Endothelial cell of umbilical vein (primary cell): ENCODE measurements around the gene AKAP1. TPM values are rescaled to one million over a fixed set of nuclear protein-coding genes. Genes with fewer than 3 reads are reported as not detected.

Experiments
- BruUV-seq: library from RNA; stranded (reverse); fragments of 400-500 nt; replicated peaks from 2 replicates; lab custom pipeline; 2021; lab: Mats Ljungman, UMichigan
- CTCF ChIA-PET: fragments of 300-600, 350-600 bp; sonication (Branson Sonifier 250); formaldehyde crosslinking; loops from one replicate; lab custom pipeline; 2021; ENCODE audit warnings: antibody characterized with exemption, inconsistent platforms; lab: Charles Lee
- POLR2A ChIA-PET: fragments of 300-600, 350-600 bp; sonication (Branson Sonifier 250); formaldehyde crosslinking; loops from one replicate; lab custom pipeline; 2021; ENCODE audit warnings: antibody characterized with exemption, inconsistent platforms; lab: Charles Lee
- DNase-seq: peaks from one replicate; pipeline ENCODE4 v3.0.0-alpha.2; 2011; ENCODE audit warnings: low read depth, low spot score
- FAIRE-seq: peaks from 2 replicates; lab custom pipeline; 2011; peaks lifted over from hg19 to GRCh38; lab: Jason Lieb, UNC
- H2AFZ ChIP-seq: 2 replicates; pipeline ENCODE4 v1.6.0; 2012; ENCODE audit warnings: low read depth, low read length, control low read depth, inconsistent platforms
- H3K27ac ChIP-seq: 2 replicates; pipeline ENCODE4 v1.5.1; 2011; ENCODE audit warnings: low read depth, mild to moderate bottlenecking, control low read depth, low read length, moderate library complexity; ENCODE audit not compliant: insufficient read depth
- H3K27me3 ChIP-seq, 2 experiments: 2 replicates each; pipeline versions ENCODE4 v1.6.0 to v1.6.1; 2011; ENCODE audit warnings: low read length in 2 of 2, mixed read lengths in 1 of 2; ENCODE audit not compliant: control insufficient read depth in 2 of 2, insufficient read depth in 2 of 2
- H3K36me3 ChIP-seq, 2 experiments: 2 replicates in 1 of 2; 3 replicates in 1 of 2; pipeline ENCODE4 v1.5.1; 2011; ENCODE audit warnings: low read length in 2 of 2, mild to moderate bottlenecking in 1 of 2, moderate library complexity in 1 of 2; ENCODE audit not compliant: control insufficient read depth in 2 of 2, insufficient read depth in 2 of 2; ENCODE audit errors: extremely low read depth in 1 of 2
- H3K4me1 ChIP-seq: 3 replicates; pipeline ENCODE4 v1.5.1; 2011; ENCODE audit warnings: mild to moderate bottlenecking, low read length; ENCODE audit not compliant: control insufficient read depth, insufficient read depth; ENCODE audit errors: extremely low read depth
- H3K4me2 ChIP-seq: 2 replicates; pipeline ENCODE4 v1.6.1; 2011; ENCODE audit warnings: low read length, control low read depth, mixed read lengths; ENCODE audit not compliant: insufficient read depth
- H3K4me3 ChIP-seq, 3 experiments: fragments of 200-600 bp in 1 of 3; sonication (generic), shearing (Covaris generic) in 1 of 3; replicated peaks in 1 of 3; 2 replicates each; pipeline ENCODE4 v1.5.1; 2011 to 2016; ENCODE audit warnings: control low read depth in 3 of 3, low read length in 3 of 3, mild to moderate bottlenecking in 2 of 3, inconsistent platforms in 1 of 3, low read depth in 1 of 3, moderate library complexity in 1 of 3; ENCODE audit not compliant: insufficient read depth in 1 of 3
- H3K79me2 ChIP-seq: 2 replicates; pipeline ENCODE4 v1.6.0; 2012; ENCODE audit warnings: low read length, inconsistent platforms; ENCODE audit not compliant: control insufficient read depth, insufficient read depth
- H3K9ac ChIP-seq: replicated peaks from 2 replicates; pipeline ENCODE3; 2011; ENCODE audit warnings: low read length, control low read depth; ENCODE audit not compliant: insufficient read depth; ENCODE audit errors: extremely low read depth
- H3K9me1 ChIP-seq: replicated peaks from 3 replicates; pipeline ENCODE4 v1.6.0; 2011; ENCODE audit warnings: mild to moderate bottlenecking, low read length; ENCODE audit not compliant: control insufficient read depth, insufficient read depth; ENCODE audit errors: extremely low read depth
- H3K9me3 ChIP-seq: replicated peaks from 2 replicates; pipeline ENCODE4 v1.5.1; 2012; ENCODE audit warnings: low read length, inconsistent platforms; ENCODE audit not compliant: control insufficient read depth, insufficient read depth
- H4K20me1 ChIP-seq: replicated peaks from 2 replicates; pipeline ENCODE3; 2011; ENCODE audit warnings: mild to moderate bottlenecking, low read length; ENCODE audit not compliant: control insufficient read depth, insufficient read depth; ENCODE audit errors: extremely low read depth
- CTCF ChIP-seq, 2 donors: IDR thresholded peaks; 1 replicate in 1 of 2; 2 replicates in 1 of 2; pipeline ENCODE4 v1.5.1; 2011; ENCODE audit warnings: low read length in 2 of 2, mild to moderate bottlenecking in 2 of 2, moderate library complexity in 2 of 2, control low read depth in 1 of 2, inconsistent platforms in 1 of 2, low read depth in 1 of 2; ENCODE audit not compliant: insufficient read depth in 1 of 2; ENCODE audit errors: extremely low read depth in 1 of 2
- EZH2 ChIP-seq: IDR thresholded peaks from 2 replicates; pipeline ENCODE4 v1.6.1; 2012; ENCODE audit warnings: borderline replicate concordance, low read depth, mild to moderate bottlenecking, moderate library complexity, low read length, inconsistent platforms; ENCODE audit not compliant: severe bottlenecking
- FOS ChIP-seq: IDR thresholded peaks from 2 replicates; pipeline ENCODE4 v1.6.1; 2011; ENCODE audit warnings: mild to moderate bottlenecking, low read length, moderate library complexity, borderline replicate concordance; ENCODE audit not compliant: insufficient read depth
- GATA2 ChIP-seq: IDR thresholded peaks from 2 replicates; pipeline ENCODE4 v1.7.0; 2011; ENCODE audit warnings: low read depth, mild to moderate bottlenecking, moderate library complexity, mixed read lengths, low read length; ENCODE audit not compliant: insufficient read length, insufficient read depth
- JUN ChIP-seq: IDR thresholded peaks from 2 replicates; pipeline ENCODE4 v1.6.1; 2011; ENCODE audit warnings: borderline replicate concordance, low read depth; ENCODE audit not compliant: insufficient read length, insufficient read depth
- MAX ChIP-seq: IDR thresholded peaks from 2 replicates; pipeline ENCODE4 v1.6.1; 2011; ENCODE audit not compliant: insufficient read depth, insufficient read length
- MYC ChIP-seq: IDR thresholded peaks from one replicate; pipeline ENCODE4 v1.6.1; 2011; ENCODE audit warnings: mild to moderate bottlenecking, low read depth, low read length
- POLR2A ChIP-seq: IDR thresholded peaks from 2 replicates; pipeline ENCODE4 v1.6.1; 2012; ENCODE audit warnings: low read depth, mild to moderate bottlenecking, control low read depth, low read length
- POLR2AphosphoS5 ChIP-seq: IDR thresholded peaks from 2 replicates; pipeline ENCODE4 v1.6.1; 2012; ENCODE audit warnings: low read depth, mild to moderate bottlenecking, control low read depth, low read length, moderate library complexity; ENCODE audit not compliant: insufficient read depth
- dilution Hi-C: fragments of 300-500 bp; cut with MboI; formaldehyde crosslinking; loops from one replicate; pipeline ENCODE4 v1.15.0; 2019; ENCODE audit warnings: low sequenced_read_pairs; ENCODE audit not compliant: extremely low pct_ligation_motif_present
- intact Hi-C: fragments of 100-400 bp; cut with micrococcal nuclease; formaldehyde crosslinking; loops from one replicate; pipeline ENCODE4 v1.10.0; 2022
- polyA plus RNA-seq, 4 experiments: library from polyadenylated mRNA; depleted of rRNA in 3 of 4; stranded (reverse) in 3 of 4; unstranded in 1 of 4; fragments of >200 nt; gene quantifications; 2 replicates each; pipeline versions ENCODE4 v1.2.1 to v1.2.3, GENCODE V29; 2011 to 2012; ENCODE audit warnings: missing spikeins in 1 of 4
- total RNA-seq: library from RNA; stranded (reverse); gene quantifications from 2 replicates; pipeline ENCODE4 v1.2.3, GENCODE V29; 2021

Gene AKAP1
- total and polyA plus RNA-seq, 2 donors (not counting 3 experiments of a cell fraction or from before 2014, with no cell fraction given): 20.9 to 27.7 TPM

- Histone ChIP-seq H3K9me3 (no peaks in the 10 kb centered on the region), H3K27ac (no peak overlapping the region), H2AFZ (no peak overlapping the region), H3K4me3 (no peak overlapping the region), H3K9ac (no peak overlapping the region), H3K36me3 (no peaks in the 10 kb centered on the region), H3K4me1 (no peaks in the 10 kb centered on the region), H3K4me2 (no peak overlapping the region), H4K20me1 (no peaks in the 10 kb centered on the region), H3K9me1 (no peaks in the 10 kb centered on the region), H3K79me2 (no peaks in the 10 kb centered on the region), H3K27me3 (peaks cover 0 to 2% of the 10 kb centered on the region in 2 experiments)
- no TSS peak for BruUV-seq
- FAIRE-seq (no peak), DNase-seq (no peak)
- dilution Hi-C loops: no loop called here
- ChIA-PET CTCF (interaction anchor here (3.0 kb wide), 1 partner anchor 102 kb away, joined by 11 read pairs; no protein-coding TSS in a partner anchor), POLR2A (no interaction called here)
- no peak for TF ChIP-seq MAX
- no peak for TF ChIP-seq CTCF (IDR thresholded peaks at IDR 0.05; ENCODE audit: extremely low read depth in 1 of 2, insufficient read depth in 1 of 2, low read depth in 1 of 2, low read length in 2 of 2)
- TF ChIP-seq JUN: no peak
- TF ChIP-seq POLR2AphosphoS5: no peak
- TF ChIP-seq GATA2: no peak
- no peak for TF ChIP-seq POLR2A
- no peak for TF ChIP-seq FOS
- TF ChIP-seq EZH2: no peak
- TF ChIP-seq MYC: no peak
- intact Hi-C loops: no loop called here
Observed at GRCh38 chr17:57140316-57140715, 55.3 kb downstream of the AKAP1 start.
